ENCODE results near the gene RAG1. TPM values are rescaled to one million over a fixed set of nuclear protein-coding genes. Genes with fewer than 3 reads are reported as not detected.

RAG1 gene
- total RNA-seq, 1 experiment from 2014 or later = 0.90 TPM

DNA sequence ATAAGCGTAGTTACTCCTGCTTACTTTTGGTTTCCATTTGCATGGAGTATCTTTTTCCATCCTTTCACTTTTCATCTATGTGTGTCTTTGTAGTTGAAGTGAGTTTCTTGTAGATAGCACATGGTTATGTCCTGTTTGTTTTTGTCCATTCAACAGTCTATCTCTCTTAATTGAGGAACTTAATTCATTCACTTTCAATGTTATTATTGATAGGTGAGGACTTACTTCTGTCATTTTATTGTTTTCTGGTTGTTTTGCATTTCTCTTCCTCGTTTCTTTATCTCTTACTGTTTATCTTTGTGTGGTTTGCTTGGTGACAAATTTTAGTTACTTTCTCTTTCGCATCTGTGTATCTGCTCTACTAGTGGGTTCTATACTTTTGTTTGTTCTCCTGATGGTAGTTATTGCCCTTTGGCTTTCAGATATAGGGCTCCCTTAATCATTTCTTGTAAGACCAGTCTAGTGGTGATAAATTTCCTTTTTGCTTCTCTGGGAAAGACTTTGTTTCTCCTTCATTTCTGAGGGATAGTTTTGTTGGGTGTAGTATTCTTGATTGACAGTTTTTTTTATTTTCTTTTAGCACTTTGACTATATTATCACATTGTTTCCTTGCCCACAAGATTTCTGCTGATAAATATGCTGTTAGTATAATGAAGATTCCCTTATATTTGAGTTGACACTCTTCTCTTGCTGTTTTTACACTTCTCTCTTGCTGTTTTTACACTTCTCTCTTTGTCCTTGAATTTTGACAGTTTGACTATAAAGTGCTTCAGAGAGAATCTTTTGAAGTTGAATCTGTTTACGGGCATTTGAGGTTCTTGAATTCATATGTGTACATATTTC is 9.0 kb upstream of the RAG1 start:
- peaks cover 48% of the 10 kb centered on the region for H3K36me3 Mint-ChIP-seq
- H3K27ac Mint-ChIP-seq = no peak overlapping the region
- ChIA-PET CTCF (no interaction called here), POLR2A (no interaction called here)
- ATAC-seq = no peak
- no peak for DNase-seq (ENCODE audit: low spot score)
- no peaks in the 10 kb centered on the region for H3K4me1 Mint-ChIP-seq
- H3K27me3 Mint-ChIP-seq (ENCODE audit: low read depth) = peaks cover 11% of the 10 kb centered on the region; the same call in 1 of the 2 replicates
- H3K9me3 Mint-ChIP-seq = peaks cover 63% of the 10 kb centered on the region
- TF ChIP-seq RORB (CRISPR knock-in tag; IDR thresholded peaks at IDR 0.05) = no peak
- TF ChIP-seq NR1H2 (CRISPR knock-in tag; IDR thresholded peaks at IDR 0.05) = no peak
- TF ChIP-seq ESRRA (CRISPR knock-in tag; IDR thresholded peaks at IDR 0.05; ENCODE audit: borderline replicate concordance) = no peak
- TF ChIP-seq SOX15 (CRISPR knock-in tag; IDR thresholded peaks at IDR 0.05) = no peak
- no peak for TF ChIP-seq JUN (CRISPR knock-in tag; IDR thresholded peaks at IDR 0.05)
- TF ChIP-seq CREM (CRISPR knock-in tag; IDR thresholded peaks at IDR 0.05) = no peak
- no peak for TF ChIP-seq ZNF317 (CRISPR knock-in tag; IDR thresholded peaks at IDR 0.05; ENCODE audit: borderline replicate concordance, low read depth)
- TF ChIP-seq, protein P1, sequence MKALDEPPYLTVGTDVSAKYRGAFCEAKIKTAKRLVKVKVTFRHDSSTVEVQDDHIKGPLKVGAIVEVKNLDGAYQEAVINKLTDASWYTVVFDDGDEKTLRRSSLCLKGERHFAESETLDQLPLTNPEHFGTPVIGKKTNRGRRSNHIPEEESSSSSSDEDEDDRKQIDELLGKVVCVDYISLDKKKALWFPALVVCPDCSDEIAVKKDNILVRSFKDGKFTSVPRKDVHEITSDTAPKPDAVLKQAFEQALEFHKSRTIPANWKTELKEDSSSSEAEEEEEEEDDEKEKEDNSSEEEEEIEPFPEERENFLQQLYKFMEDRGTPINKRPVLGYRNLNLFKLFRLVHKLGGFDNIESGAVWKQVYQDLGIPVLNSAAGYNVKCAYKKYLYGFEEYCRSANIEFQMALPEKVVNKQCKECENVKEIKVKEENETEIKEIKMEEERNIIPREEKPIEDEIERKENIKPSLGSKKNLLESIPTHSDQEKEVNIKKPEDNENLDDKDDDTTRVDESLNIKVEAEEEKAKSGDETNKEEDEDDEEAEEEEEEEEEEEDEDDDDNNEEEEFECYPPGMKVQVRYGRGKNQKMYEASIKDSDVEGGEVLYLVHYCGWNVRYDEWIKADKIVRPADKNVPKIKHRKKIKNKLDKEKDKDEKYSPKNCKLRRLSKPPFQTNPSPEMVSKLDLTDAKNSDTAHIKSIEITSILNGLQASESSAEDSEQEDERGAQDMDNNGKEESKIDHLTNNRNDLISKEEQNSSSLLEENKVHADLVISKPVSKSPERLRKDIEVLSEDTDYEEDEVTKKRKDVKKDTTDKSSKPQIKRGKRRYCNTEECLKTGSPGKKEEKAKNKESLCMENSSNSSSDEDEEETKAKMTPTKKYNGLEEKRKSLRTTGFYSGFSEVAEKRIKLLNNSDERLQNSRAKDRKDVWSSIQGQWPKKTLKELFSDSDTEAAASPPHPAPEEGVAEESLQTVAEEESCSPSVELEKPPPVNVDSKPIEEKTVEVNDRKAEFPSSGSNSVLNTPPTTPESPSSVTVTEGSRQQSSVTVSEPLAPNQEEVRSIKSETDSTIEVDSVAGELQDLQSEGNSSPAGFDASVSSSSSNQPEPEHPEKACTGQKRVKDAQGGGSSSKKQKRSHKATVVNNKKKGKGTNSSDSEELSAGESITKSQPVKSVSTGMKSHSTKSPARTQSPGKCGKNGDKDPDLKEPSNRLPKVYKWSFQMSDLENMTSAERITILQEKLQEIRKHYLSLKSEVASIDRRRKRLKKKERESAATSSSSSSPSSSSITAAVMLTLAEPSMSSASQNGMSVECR (CRISPR knock-in tag; IDR thresholded peaks at IDR 0.05; ENCODE audit: borderline replicate concordance) = no peak
- TF ChIP-seq GTF2I (CRISPR knock-in tag; conservative IDR thresholded peaks at IDR 0.05) = no peak
- no peak for TF ChIP-seq GABPB1 (CRISPR knock-in tag; IDR thresholded peaks at IDR 0.05)
- no peak for TF ChIP-seq EMX1 (CRISPR knock-in tag; IDR thresholded peaks at IDR 0.05)
- no peak for TF ChIP-seq CBFB (CRISPR knock-in tag; IDR thresholded peaks at IDR 0.05; ENCODE audit: low read depth)
- TF ChIP-seq, protein P2, sequence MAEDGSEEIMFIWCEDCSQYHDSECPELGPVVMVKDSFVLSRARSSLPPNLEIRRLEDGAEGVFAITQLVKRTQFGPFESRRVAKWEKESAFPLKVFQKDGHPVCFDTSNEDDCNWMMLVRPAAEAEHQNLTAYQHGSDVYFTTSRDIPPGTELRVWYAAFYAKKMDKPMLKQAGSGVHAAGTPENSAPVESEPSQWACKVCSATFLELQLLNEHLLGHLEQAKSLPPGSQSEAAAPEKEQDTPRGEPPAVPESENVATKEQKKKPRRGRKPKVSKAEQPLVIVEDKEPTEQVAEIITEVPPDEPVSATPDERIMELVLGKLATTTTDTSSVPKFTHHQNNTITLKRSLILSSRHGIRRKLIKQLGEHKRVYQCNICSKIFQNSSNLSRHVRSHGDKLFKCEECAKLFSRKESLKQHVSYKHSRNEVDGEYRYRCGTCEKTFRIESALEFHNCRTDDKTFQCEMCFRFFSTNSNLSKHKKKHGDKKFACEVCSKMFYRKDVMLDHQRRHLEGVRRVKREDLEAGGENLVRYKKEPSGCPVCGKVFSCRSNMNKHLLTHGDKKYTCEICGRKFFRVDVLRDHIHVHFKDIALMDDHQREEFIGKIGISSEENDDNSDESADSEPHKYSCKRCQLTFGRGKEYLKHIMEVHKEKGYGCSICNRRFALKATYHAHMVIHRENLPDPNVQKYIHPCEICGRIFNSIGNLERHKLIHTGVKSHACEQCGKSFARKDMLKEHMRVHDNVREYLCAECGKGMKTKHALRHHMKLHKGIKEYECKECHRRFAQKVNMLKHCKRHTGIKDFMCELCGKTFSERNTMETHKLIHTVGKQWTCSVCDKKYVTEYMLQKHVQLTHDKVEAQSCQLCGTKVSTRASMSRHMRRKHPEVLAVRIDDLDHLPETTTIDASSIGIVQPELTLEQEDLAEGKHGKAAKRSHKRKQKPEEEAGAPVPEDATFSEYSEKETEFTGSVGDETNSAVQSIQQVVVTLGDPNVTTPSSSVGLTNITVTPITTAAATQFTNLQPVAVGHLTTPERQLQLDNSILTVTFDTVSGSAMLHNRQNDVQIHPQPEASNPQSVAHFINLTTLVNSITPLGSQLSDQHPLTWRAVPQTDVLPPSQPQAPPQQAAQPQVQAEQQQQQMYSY (CRISPR knock-in tag; IDR thresholded peaks at IDR 0.05) = no peak
- TF ChIP-seq HMGA2 (CRISPR knock-in tag; IDR thresholded peaks at IDR 0.05) = no peak
- TF ChIP-seq, protein P3, sequence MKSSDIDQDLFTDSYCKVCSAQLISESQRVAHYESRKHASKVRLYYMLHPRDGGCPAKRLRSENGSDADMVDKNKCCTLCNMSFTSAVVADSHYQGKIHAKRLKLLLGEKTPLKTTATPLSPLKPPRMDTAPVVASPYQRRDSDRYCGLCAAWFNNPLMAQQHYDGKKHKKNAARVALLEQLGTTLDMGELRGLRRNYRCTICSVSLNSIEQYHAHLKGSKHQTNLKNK (CRISPR knock-in tag; IDR thresholded peaks at IDR 0.05) = no peak
- TF ChIP-seq OVOL2 (CRISPR knock-in tag; IDR thresholded peaks at IDR 0.05; ENCODE audit: borderline replicate concordance) = no peak
- H3K4me3 Mint-ChIP-seq = no peak overlapping the region

DNA sequence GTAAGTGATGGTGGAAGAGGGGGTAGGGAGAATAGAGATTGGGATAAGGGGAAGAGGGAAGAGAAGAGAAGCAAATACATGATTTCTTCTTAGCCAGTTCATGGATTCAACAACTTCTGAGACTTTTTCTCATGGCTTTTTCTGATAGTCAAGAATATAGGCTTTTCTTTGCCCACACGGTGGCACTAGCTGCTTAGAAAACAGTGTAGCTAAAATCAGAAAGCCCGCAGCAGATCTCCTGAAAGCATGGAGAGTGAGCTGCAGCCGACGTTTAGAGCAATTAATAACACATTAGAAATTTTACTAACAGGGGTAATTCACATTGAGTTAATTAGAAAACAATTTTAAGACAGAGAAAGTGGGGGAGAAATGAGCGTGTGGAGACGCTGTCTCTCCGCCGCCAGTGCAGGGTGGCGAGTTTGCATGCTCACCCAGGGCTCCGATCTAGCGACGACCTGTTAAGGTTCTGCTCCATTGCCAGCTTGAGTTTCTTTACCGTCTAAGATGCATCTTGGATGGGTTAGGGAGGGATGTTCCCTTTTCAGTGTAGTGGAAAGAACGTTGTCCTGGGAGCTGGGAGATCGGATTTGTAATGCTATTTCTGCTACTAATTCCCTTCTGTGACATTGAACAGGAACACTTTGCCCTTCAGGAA is 3.3 kb upstream of the RAG1 start:
- CTCF ChIA-PET = interaction anchor here (0.6 to 3.0 kb wide), 4 partner anchors 138 to 439 kb away, joined by 3 to 40 read pairs (median 6); no protein-coding TSS in a partner anchor

More for the DNA sequence above, 3.3 kb upstream of the RAG1 start:
- POLR2A ChIA-PET = no interaction called here
- no peak for DNase-seq (ENCODE audit: low spot score)
- peak overlapping the region; percentile 20; the same call in 1 of the 2 replicates for H3K4me3 Mint-ChIP-seq
- ATAC-seq = peak; percentile 56
- peaks cover 13% of the 10 kb centered on the region for H3K27me3 Mint-ChIP-seq (ENCODE audit: low read depth)
- peaks cover 89% of the 10 kb centered on the region for H3K9me3 Mint-ChIP-seq
- TF ChIP-seq, protein P4, sequence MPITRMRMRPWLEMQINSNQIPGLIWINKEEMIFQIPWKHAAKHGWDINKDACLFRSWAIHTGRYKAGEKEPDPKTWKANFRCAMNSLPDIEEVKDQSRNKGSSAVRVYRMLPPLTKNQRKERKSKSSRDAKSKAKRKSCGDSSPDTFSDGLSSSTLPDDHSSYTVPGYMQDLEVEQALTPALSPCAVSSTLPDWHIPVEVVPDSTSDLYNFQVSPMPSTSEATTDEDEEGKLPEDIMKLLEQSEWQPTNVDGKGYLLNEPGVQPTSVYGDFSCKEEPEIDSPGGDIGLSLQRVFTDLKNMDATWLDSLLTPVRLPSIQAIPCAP (CRISPR knock-in tag; IDR thresholded peaks at IDR 0.05) = no peak
- TF ChIP-seq NR2C2 (CRISPR knock-in tag; IDR thresholded peaks at IDR 0.05) = no peak
- TF ChIP-seq HMGA2 (CRISPR knock-in tag; IDR thresholded peaks at IDR 0.05) = no peak
- no peak for TF ChIP-seq ZNF232 (CRISPR knock-in tag; IDR thresholded peaks at IDR 0.05)
- TF ChIP-seq, protein P5, sequence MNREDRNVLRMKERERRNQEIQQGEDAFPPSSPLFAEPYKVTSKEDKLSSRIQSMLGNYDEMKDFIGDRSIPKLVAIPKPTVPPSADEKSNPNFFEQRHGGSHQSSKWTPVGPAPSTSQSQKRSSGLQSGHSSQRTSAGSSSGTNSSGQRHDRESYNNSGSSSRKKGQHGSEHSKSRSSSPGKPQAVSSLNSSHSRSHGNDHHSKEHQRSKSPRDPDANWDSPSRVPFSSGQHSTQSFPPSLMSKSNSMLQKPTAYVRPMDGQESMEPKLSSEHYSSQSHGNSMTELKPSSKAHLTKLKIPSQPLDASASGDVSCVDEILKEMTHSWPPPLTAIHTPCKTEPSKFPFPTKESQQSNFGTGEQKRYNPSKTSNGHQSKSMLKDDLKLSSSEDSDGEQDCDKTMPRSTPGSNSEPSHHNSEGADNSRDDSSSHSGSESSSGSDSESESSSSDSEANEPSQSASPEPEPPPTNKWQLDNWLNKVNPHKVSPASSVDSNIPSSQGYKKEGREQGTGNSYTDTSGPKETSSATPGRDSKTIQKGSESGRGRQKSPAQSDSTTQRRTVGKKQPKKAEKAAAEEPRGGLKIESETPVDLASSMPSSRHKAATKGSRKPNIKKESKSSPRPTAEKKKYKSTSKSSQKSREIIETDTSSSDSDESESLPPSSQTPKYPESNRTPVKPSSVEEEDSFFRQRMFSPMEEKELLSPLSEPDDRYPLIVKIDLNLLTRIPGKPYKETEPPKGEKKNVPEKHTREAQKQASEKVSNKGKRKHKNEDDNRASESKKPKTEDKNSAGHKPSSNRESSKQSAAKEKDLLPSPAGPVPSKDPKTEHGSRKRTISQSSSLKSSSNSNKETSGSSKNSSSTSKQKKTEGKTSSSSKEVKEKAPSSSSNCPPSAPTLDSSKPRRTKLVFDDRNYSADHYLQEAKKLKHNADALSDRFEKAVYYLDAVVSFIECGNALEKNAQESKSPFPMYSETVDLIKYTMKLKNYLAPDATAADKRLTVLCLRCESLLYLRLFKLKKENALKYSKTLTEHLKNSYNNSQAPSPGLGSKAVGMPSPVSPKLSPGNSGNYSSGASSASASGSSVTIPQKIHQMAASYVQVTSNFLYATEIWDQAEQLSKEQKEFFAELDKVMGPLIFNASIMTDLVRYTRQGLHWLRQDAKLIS (CRISPR knock-in tag; IDR thresholded peaks at IDR 0.05; ENCODE audit: borderline replicate concordance) = no peak
- no peak for TF ChIP-seq ETV6 (CRISPR knock-in tag; IDR thresholded peaks at IDR 0.05)
- no peak for TF ChIP-seq ELF4 (CRISPR knock-in tag; IDR thresholded peaks at IDR 0.05; ENCODE audit: low read depth)
- no peaks in the 10 kb centered on the region for H3K4me1 Mint-ChIP-seq
- no peak overlapping the region for H3K27ac Mint-ChIP-seq
- peaks cover 66% of the 10 kb centered on the region for H3K36me3 Mint-ChIP-seq
